Kidney capillary endothelial cell (primary cell): Measurements from ENCODE around the gene MS4A14.
"Not testable (repeated sequence)": the region's sequence is repeated elsewhere in the genome, so short reads cannot be mapped to it uniquely, and the experiment has no call there.

Source experiments
- DNase-seq: peaks from one replicate; pipeline ENCODE4 v3.0.0-alpha.2; 2018; ENCODE audit warnings: low spot score

Gene MS4A14, protein sequence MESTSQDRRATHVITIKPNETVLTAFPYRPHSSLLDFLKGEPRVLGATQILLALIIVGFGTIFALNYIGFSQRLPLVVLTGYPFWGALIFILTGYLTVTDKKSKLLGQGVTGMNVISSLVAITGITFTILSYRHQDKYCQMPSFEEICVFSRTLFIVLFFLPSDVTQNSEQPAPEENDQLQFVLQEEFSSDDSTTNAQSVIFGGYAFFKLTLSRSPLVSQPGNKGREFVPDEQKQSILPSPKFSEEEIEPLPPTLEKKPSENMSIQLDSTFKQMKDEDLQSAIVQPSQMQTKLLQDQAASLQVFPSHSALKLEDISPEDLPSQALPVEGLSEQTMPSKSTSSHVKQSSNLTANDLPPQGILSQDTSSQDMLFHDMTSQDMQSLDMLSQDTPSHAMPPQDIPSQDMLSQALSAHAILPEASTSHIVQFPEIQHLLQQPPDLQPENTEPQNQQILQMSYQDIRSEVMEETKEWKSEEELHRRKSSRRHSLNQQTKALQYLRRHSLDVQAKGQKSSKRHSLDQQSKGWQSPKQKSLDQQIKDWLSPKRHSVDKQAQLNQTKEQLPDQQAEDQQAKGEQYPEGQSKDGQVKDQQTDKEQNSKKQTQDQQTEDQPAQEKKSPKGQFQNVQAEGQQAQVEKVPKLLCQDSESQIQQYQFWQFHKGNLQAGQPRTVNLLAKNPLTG

GRCh38 chr11:60396382-60396781 is at the start of gene MS4A14:
TSS of gene MS4A14 (plus strand) at chr11:60396459. CDS start at chr11:60396579, 120 bp downstream.
- DNase-seq, result no peak

DNA sequence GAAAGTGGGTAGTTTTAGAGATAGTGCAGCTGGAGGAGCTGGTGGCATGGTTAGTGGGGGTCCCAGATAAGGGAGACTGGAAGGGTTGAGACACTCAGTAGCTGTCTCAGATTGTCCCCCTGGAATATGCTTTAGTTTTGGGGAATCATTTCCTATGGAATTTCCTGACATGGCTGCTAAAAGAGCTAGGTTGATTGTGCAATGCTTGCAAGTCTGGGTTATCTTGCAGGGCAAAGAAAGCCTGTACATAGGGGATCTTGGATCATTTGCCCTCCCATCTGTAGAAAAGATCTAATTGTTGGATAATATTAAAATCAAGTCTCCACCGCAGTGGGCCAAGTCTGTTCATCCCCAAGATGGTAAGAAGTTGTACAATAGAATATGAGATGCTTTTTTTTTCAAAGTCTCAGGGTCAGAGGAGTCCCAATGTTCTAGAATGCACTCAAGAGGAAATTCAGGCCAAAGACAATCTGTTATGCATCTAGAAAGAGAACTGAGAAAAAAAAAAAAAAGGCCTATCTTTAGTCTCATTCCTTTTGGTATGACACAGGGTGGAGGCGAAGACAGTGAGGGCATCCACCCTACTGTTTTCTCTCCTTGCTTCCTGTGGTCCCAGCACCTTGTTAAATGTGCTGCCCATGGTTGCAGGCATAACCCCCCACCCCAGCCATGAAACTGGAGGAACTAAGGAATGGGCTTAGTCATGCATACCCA is 49.0 kb upstream of the MS4A14 start:
- no peak for DNase-seq

- DNase-seq, result no peak
Measured at GRCh38 chr11:60348116-60348515, 48.1 kb upstream of the MS4A14 start.

- no peak for DNase-seq
Measured at GRCh38 chr11:60349990-60350389, 46.3 kb upstream of the MS4A14 start.

- DNase-seq, result no peak
Measured at GRCh38 chr11:60357771-60358170, 38.5 kb upstream of the MS4A14 start.

DNA sequence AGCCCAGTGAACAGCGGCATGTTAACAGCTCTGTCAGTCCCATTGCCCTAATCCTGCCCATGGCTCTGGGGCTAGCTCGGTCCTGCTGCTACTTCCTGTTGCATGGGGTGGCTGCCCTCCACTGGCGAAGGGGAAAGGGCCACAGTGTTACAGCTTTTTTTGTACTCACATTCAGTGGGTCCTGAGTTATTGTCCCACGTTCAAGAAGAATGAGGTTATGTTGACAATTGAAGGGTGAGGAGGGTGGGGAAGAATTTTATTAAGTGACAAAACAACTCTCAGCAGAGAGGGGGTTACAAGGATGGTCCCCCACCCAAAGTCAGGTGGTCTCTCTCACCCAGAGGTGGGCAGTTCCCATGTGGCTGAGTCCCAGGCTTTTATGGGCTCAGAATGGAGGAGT is 35.6 kb upstream of the MS4A14 start:
- DNase-seq, result no peak

DNA sequence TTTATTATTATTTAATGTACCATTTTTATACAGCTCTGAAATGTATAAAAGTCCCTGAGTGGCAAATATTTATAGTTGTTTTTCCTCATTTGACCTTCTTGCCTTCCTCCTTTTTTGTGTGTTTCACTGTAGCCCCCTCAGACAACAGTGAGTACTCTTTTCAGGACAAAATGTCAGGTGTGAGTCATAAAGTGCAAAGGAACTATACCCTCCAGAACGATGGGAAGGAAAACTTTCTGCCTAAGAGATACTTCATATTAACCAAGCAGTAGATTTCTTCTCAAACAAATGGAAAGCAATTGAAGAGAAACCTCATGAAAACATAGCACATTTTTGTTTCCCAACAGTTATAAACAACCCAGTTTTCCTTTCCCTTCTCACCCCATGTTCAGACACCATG is 34.0 kb upstream of the MS4A14 start:
- DNase-seq, result no peak

DNA sequence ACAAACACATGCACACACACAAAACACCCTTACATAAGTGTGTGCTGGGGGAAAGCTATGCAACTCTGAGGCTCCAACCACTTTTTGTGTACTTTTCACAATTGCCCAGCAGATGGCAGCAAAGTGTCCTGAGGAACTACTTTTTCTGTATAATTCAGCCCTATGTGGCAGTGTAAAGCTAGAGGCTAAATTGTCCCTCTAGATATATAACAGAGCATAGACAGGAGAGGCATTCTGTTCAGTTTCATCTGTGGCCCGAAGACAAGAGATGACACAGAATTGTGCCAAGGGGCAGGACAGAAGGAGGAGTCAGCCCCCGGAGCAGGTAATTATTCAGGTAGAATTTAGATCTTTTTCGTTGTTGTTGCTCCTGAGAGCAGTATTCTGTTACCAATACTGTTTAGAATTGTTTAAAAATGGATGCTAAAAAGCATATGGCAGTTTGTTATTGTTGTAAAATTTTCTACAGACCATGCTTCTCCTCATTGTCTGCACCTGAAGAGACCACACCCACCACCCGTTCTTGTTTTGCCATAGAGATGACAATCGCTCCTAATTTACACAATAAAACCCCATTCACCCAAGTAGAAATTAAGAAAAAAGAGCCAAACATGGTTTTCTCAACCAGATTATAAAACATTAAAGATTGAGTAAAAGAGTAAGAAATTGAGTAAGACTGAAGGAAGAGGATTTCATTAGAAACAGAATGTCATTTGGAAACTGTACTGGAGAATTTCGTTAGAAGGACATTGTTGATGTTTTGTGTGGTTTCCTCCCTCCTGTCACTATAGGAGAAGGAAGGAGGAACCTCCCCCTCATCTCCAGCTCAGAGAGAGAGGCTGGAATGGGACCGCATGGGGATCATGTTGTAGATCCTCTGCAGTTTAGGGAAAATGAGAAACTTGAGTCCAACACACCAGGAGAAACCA is 32.5 kb upstream of the MS4A14 start:
- DNase-seq, result peak; percentile 44

GRCh38 chr11:60366262-60366904 is 29.9 kb upstream of the MS4A14 start:
- not testable (repeated sequence) for DNase-seq

GRCh38 chr11:60367009-60367408 is 29.2 kb upstream of the MS4A14 start:
- no peak for DNase-seq

GRCh38 chr11:60367896-60368295 is 28.4 kb upstream of the MS4A14 start:
- DNase-seq, result no peak

GRCh38 chr11:60370252-60370810 is 25.9 kb upstream of the MS4A14 start:
- DNase-seq, result no peak

GRCh38 chr11:60370811-60371298 is 25.4 kb upstream of the MS4A14 start:
- DNase-seq, result no peak

DNA sequence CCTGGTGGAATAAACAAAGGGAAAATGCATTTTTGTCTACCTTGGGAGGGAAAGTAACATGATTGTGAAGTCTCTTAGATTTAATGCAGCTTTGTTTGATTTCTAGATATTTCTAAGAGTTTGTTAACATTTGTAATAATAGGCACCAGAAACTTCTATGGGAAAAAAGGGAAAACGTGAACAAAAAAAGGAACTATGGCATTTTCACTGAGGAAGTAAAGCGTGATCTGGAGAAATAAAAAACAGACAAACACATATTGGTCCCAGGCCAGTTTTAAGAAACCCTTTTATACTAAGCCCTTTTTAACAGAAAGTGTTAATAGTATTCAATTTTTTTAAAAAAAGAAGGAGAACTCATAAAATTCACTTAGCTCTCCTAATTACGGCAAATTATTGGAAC is 24.9 kb upstream of the MS4A14 start:
- DNase-seq, result no peak

DNA sequence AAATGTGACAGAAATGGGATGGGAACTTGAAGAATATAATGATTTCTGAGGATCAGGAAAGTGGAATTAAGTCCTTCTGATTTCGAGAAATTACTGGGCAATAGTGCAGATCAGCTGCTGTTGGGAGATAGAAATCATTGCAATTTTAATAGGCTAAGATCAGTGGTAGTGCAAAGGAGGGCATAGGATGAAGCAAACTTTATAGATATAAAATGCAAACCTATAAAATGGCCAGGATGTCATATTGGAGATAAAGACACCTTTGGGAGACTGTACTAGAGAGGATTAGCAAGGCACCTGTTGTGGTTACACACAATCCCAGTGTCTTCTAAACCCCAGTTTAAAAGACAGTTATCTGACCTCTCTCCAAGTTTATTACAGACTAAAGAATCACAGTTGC is 24.4 kb upstream of the MS4A14 start:
- no peak for DNase-seq

GRCh38 chr11:60372767-60373166 is 23.5 kb upstream of the MS4A14 start:
- no peak for DNase-seq

DNA sequence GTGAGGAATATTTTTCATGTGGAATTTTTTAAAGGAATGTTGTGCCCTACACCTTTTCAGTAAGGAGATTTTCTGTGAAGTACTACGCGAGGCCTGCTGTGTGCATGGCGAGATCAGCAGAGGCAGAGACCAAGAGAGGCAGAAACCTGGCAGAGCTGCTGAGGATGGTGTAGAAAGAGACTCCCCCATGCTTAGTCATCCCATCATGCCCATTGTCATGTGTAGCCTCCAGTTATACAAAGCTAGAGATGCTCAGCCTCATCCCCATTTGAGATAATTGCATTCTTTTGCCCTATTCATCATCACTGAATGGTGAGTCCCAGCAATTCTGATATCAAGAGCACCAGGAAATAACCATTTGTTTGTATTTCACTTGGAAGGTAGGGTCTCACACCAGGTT is 20.9 kb upstream of the MS4A14 start:
- no peak for DNase-seq

DNA sequence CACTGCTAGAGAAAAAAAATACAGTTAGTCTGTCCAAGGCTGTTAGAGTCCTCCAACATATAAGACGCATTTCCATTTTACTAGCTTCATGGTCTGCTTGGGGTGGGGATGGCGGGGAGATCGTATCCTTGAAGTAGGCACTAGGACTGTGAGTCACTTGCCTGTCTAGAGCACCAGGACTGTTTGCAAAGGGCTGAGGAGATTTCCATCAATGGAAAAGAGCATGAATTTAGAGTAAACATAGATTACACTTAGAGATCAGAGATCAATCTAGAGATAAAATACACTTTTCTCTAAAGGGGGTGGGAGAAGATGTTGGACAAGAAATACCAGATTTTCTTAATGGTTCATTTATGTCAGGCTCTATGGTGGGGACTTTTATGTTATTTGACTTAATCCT is 19.7 kb upstream of the MS4A14 start:
- no peak for DNase-seq

DNA sequence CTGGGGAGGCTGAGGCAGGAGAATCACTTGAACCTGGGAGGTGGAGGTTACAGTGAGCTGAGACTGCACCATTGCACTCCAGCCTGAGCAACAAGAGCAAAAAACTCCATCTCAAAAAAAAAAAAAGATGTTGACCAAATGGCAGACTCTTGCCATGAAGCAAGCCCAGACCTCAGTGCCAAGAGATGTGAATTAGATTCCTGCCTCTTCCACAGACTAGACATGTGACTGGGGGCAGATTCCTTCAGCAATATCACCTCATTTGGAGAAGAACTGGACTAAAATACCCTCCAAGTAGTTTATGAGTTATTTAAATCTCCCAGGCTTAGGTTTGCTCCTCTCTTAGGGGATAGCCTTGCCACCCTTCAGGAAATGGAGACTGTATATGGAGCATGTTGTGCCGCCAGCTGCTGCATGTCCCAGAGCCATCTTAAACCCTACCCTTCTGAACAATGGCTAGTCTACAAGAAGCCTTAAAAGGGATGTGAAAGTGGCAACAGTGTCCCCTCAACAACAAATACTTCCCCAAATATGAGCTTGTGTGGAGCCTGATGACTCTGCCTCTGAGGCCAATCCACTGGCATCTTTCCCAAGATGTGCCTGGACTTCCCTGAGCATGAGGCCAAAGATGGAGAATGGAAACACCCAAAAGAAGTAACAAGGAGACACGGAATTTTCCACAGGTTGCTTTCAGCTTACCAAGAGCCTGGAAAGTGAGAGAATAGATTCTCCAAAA is 18.7 kb upstream of the MS4A14 start:
- no peak for DNase-seq

GRCh38 chr11:60378354-60378753 is 17.9 kb upstream of the MS4A14 start, which contains the start of gene MS4A7:
TSS of gene MS4A7 (plus strand) at chr11:60378532. CDS start at chr11:60383142, 4,610 bp downstream.
- no peak for DNase-seq
